Lower leg skin (tissue), 4 donors: ENCODE data around the gene ARSB. TPM values are rescaled to one million over a fixed set of nuclear protein-coding genes. Genes with fewer than 3 reads are reported as not detected.

ENCODE experiments used
- DNase-seq, 2 donors: peaks; one replicate each; pipeline ENCODE4 v3.0.0-alpha.2; 2019; ENCODE audit warnings: low spot score in 2 of 2
- H3K4me3 ChIP-seq: fragments of 200-600 bp; sonication (generic); 2 replicates; pipeline ENCODE4 v1.5.1; 2017; ENCODE audit warnings: mild to moderate bottlenecking, low read depth; ENCODE audit not compliant: poor library complexity, severe bottlenecking
- CTCF ChIP-seq, 3 donors: fragments of 450-650 bp; IDR thresholded peaks; one replicate each; pipeline ENCODE4 v1.5.1; 2016; ENCODE audit warnings: antibody characterized with exemption in 3 of 3, mild to moderate bottlenecking in 3 of 3, moderate library complexity in 2 of 3
- POLR2A ChIP-seq, 2 donors: fragments of 450-650 bp; IDR thresholded peaks; one replicate each; pipeline ENCODE4 v1.6.1; 2016 to 2017; ENCODE audit warnings: antibody characterized with exemption in 2 of 2, mild to moderate bottlenecking in 1 of 2, moderate library complexity in 1 of 2
- WGBS, 2 donors: methylation state at CpG; one replicate each; pipeline ENCODE4 v1.1.5; 2018; 5-methylcytosine and 5-hydroxymethylcytosine counted together
- intact Hi-C: fragments of 100-400 bp; cut with DNase I; formaldehyde crosslinking; loops from one replicate; pipeline ENCODE4 v1.15.0; 2023; ENCODE audit warnings: low total_unique reads
- total RNA-seq, 4 donors: library from RNA; depleted of rRNA; stranded (reverse); fragments of >200 nt; gene quantifications; one replicate each; pipeline ENCODE4 v1.1.0, GENCODE V29; 2016

ARSB gene
- total RNA-seq, 4 donors from 2014 or later, result 2.0 to 5.5 (median 2.4) TPM

- intact Hi-C loops, result no loop called here
- no peak overlapping the region for H3K4me3 ChIP-seq
- no peak for DNase-seq
- TF ChIP-seq POLR2A (IDR thresholded peaks at IDR 0.05) (no peak), CTCF (IDR thresholded peaks at IDR 0.05) (no peak)
- 68 to 77% methylated on average over 5 of the region's 5 CpGs for WGBS, 2 donors
These were observed 11.1 kb downstream of the ARSB start for GRCh38 chr5:78974011-78974410.

- intact Hi-C loops, result no loop called here
- WGBS, 2 donors, result 18% methylated on average over 7 of the region's 7 CpGs
- TF ChIP-seq CTCF (IDR thresholded peaks at IDR 0.05) (no peak), POLR2A (IDR thresholded peaks at IDR 0.05) (no peak)
- peak in 1 of 2 donors; percentile 27 for DNase-seq
- H3K4me3 ChIP-seq, result no peak overlapping the region
These were observed 12.3 kb downstream of the ARSB start for GRCh38 chr5:78972654-78973428.

- TF ChIP-seq POLR2A (IDR thresholded peaks at IDR 0.05) (no peak), CTCF (IDR thresholded peaks at IDR 0.05) (no peak)
- 93 to 95% methylated on average over 2 of the region's 2 CpGs for WGBS, 2 donors
- intact Hi-C loops, result no loop called here
- DNase-seq, result no peak
- no peak overlapping the region for H3K4me3 ChIP-seq
These were observed 13.1 kb downstream of the ARSB start for GRCh38 chr5:78971998-78972397.

GRCh38 chr5:78968781-78969180, 16.3 kb downstream of the ARSB start:
- H3K4me3 ChIP-seq, result no peak overlapping the region
- WGBS, 2 donors, result 87 to 88% methylated on average over 5 of the region's 5 CpGs
- TF ChIP-seq POLR2A (IDR thresholded peaks at IDR 0.05), result no peak
- TF ChIP-seq CTCF (IDR thresholded peaks at IDR 0.05), result no peak
- intact Hi-C loops, result no loop called here
- DNase-seq, result no peak

- H3K4me3 ChIP-seq, result no peak overlapping the region
- 53 to 54% methylated on average over 2 of the region's 2 CpGs for WGBS, 2 donors
- TF ChIP-seq POLR2A (IDR thresholded peaks at IDR 0.05), result no peak
- TF ChIP-seq CTCF (IDR thresholded peaks at IDR 0.05), result no peak
- intact Hi-C loops, result no loop called here
- DNase-seq, result no peak
These were observed 20.2 kb downstream of the ARSB start for GRCh38 chr5:78964889-78965288.

- intact Hi-C loops, result no loop called here
- DNase-seq, result no peak
- 84 to 87% methylated on average over 1 of the region's 1 CpG for WGBS, 2 donors
- TF ChIP-seq CTCF (IDR thresholded peaks at IDR 0.05), result no peak
- TF ChIP-seq POLR2A (IDR thresholded peaks at IDR 0.05), result no peak
- no peak overlapping the region for H3K4me3 ChIP-seq
These were observed 23.4 kb downstream of the ARSB start for GRCh38 chr5:78961743-78962142.
